Parathyroid adenoma (tissue), 2 donors: ENCODE measurements around the gene NONO.
"Not testable (repeated sequence)": the region's sequence is repeated elsewhere in the genome, so short reads cannot be mapped to it uniquely, and the experiment has no call there.

Experiments used
- H2AFZ ChIP-seq: fragments of 300-600 bp; sonication (generic); one replicate; pipeline ENCODE4 v1.7.0; 2017; ENCODE audit warnings: antibody characterized with exemption, mild to moderate bottlenecking
- H3K27ac ChIP-seq: fragments of 300-600 bp; sonication (generic); one replicate; pipeline ENCODE4 v1.7.0; 2017
- H3K27me3 ChIP-seq: fragments of 300-600 bp; sonication (generic); one replicate; pipeline ENCODE4 v1.7.0; 2017; ENCODE audit warnings: low read length; ENCODE audit not compliant: control insufficient read depth, insufficient read depth
- H3K36me3 ChIP-seq: fragments of 300-600 bp; sonication (generic); one replicate; pipeline ENCODE4 v1.7.0; 2017; ENCODE audit warnings: low read length; ENCODE audit not compliant: control insufficient read depth, insufficient read depth
- H3K4me1 ChIP-seq: fragments of 300-600 bp; sonication (generic); one replicate; pipeline ENCODE4 v1.7.0; 2017; ENCODE audit warnings: control low read depth
- H3K4me2 ChIP-seq: fragments of 300-600 bp; sonication (generic); one replicate; pipeline ENCODE4 v1.7.0; 2017; ENCODE audit warnings: low read length
- H3K4me3 ChIP-seq: fragments of 300-600 bp; sonication (generic); one replicate; pipeline ENCODE4 v1.7.0; 2017; ENCODE audit warnings: low read depth, low read length
- H3K79me2 ChIP-seq: fragments of 300-600 bp; sonication (generic); one replicate; pipeline ENCODE4 v1.7.0; 2017; ENCODE audit warnings: control low read depth
- H3K9ac ChIP-seq: fragments of 300-600 bp; sonication (generic); one replicate; pipeline ENCODE4 v1.7.0; 2017; ENCODE audit warnings: mild to moderate bottlenecking
- H3K9me3 ChIP-seq: fragments of 300-600 bp; sonication (generic); one replicate; pipeline ENCODE4 v1.7.0; 2017; ENCODE audit warnings: low read length; ENCODE audit not compliant: control insufficient read depth
- CTCF ChIP-seq: fragments of 300-600 bp; sonication (generic); IDR thresholded peaks from one replicate; pipeline ENCODE4 v1.7.0; 2017; ENCODE audit warnings: antibody characterized with exemption, mild to moderate bottlenecking
- donor health status: primary hyperparathyroidism.

NONO gene

DNA sequence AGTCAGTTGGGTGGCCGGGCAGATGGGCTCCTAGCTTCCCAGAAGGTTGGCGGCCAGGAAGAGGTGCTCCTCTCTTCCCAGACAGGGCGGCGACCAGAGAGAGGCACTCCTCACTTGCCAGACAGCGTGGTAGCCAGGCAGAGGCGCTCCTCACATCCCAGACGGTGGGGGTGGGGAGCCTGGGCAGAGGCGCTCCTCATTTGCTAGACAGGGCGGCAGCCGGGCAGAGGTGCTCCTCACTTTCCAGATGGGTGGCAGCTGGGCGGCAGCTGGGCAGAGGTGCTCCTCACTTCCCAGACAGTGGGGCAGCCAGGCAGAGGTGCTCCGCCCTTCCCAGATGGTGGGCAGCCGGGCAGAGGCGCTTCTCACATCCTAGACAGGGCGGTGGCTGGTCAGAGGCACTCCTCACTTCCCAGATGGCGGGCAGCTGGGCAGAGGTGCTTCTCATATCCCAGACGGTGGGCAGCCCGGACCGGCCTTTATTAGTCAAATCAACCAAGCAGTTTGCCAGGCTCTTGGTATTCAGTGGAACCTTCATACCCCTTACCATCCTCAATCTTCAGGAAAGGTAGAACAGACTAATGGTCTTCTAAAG, 13.5 kb upstream of the NONO start:
- Histone ChIP-seq H3K36me3 (no peaks in the 10 kb centered on the region), H3K79me2 (no peaks in the 10 kb centered on the region), H2AFZ (no peak overlapping the region), H3K9me3 (no peaks in the 10 kb centered on the region), H3K27ac (no peak overlapping the region), H3K27me3 (no peaks in the 10 kb centered on the region), H3K4me1 (no peaks in the 10 kb centered on the region), H3K4me3 (no peak overlapping the region), H3K9ac (no peak overlapping the region), H3K4me2 (no peak overlapping the region)
- TF ChIP-seq CTCF, result no peak

DNA sequence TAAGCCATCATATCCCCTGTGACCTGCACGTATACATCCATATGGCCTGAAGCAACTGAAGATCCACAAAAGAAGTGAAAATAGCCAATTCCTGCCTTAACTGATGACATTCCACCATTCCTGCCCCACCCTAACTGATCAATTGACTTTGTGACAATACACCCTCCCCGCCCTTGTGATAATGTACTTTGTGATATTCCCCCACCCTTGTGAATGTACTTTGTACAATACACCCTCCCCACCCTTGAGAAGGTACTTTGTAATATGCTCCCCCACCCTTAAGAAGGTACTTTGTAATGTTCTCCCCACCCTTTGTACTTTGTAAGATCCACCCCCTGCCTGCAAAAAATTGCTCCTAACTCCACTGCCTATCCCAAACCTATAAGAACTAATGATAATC, 11.1 kb upstream of the NONO start:
- not testable (repeated sequence) for H3K4me1 ChIP-seq, H3K4me3 ChIP-seq, H3K4me2 ChIP-seq, H3K9me3 ChIP-seq, H3K79me2 ChIP-seq, H3K9ac ChIP-seq, H2AFZ ChIP-seq, H3K27me3 ChIP-seq, H3K36me3 ChIP-seq, H3K27ac ChIP-seq

DNA sequence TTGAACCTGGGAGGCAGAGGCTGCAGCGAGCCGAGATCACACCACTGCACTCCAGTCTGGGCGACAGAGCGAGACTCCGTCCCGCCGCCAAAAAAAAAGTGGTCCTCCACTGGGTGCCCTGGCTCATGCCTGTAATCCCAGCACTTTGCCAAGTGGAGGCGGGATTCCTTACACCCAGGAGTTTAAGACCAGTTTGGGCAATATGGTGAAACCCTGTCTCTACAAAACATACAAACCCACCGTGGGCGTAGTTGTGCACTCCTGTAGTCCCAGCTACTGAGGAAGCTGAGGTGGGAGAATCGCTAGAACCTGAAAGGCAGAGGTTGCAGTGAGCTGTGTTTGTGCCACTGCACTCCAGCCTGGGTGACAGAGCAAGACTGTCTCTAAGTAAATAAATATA, 2.1 kb upstream of the NONO start:
- H3K9me3 ChIP-seq, H3K36me3 ChIP-seq, H3K9ac ChIP-seq, H3K4me3 ChIP-seq, H3K27ac ChIP-seq, H3K4me2 ChIP-seq, H3K27me3 ChIP-seq, H3K4me1 ChIP-seq, H2AFZ ChIP-seq, H3K79me2 ChIP-seq: not testable (repeated sequence)

GRCh38 chrX:71282514-71283402, 677 bp upstream of the NONO start:
- Histone ChIP-seq H3K27ac (peak overlapping the region; percentile 86), H2AFZ (peak overlapping the region; percentile 59), H3K27me3 (no peaks in the 10 kb centered on the region), H3K4me1 (no peaks in the 10 kb centered on the region), H3K36me3 (no peaks in the 10 kb centered on the region), H3K79me2 (peaks cover 6% of the 10 kb centered on the region), H3K4me2 (peak overlapping the region; percentile 66), H3K9ac (no peak overlapping the region), H3K4me3 (peak overlapping the region; percentile 74), H3K9me3 (no peaks in the 10 kb centered on the region)
- TF ChIP-seq CTCF, result no peak

DNA sequence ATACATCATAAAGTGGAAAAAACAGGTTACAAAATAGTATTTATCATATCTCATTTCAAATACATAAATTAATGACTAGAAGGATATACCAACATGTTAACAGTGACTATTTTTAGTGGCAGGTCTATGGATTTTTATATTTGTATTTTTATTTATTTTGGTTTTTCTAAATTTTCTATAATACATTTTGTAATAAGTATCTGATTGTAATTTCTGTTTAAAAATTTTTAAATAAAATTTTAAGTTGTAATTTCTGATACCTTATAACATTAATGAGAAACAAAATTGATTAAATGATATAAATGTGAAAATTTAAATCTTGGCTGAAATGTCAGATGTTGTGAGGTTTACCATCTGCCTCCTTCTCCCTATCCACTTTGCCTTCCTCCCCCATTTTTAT, 2.5 kb downstream of the NONO start:
- Histone ChIP-seq H3K27me3 (no peaks in the 10 kb centered on the region), H3K9ac (no peak overlapping the region)

More for the DNA sequence above, 2.5 kb downstream of the NONO start:
- Histone ChIP-seq H3K9me3 (no peaks in the 10 kb centered on the region), H3K4me2 (no peak overlapping the region), H3K27ac (no peak overlapping the region), H3K4me1 (no peaks in the 10 kb centered on the region), H3K4me3 (no peak overlapping the region), H3K79me2 (peaks cover 8% of the 10 kb centered on the region), H2AFZ (no peak overlapping the region), H3K36me3 (no peaks in the 10 kb centered on the region)
- TF ChIP-seq CTCF, result no peak
